Mammary epithelial cell (primary cell): ENCODE measurements around the gene PREP.

Experiments used
- CTCF ChIP-seq, 2 donors: IDR thresholded peaks in 1 of 2; conservative IDR thresholded peaks in 1 of 2; 2 replicates each; pipeline ENCODE4 v1.5.1; 2011 to 2012; ENCODE audit warnings: inconsistent platforms in 2 of 2, low read length in 2 of 2, mild to moderate bottlenecking in 2 of 2, control low read depth in 1 of 2, low read depth in 1 of 2; ENCODE audit not compliant: insufficient read depth in 1 of 2; ENCODE audit errors: extremely low read depth in 1 of 2
- EZH2 ChIP-seq: IDR thresholded peaks from 2 replicates; pipeline ENCODE4 v1.6.1; 2012; ENCODE audit warnings: low read length, inconsistent platforms, borderline replicate concordance

- no peak for TF ChIP-seq CTCF (conservative IDR thresholded peaks at IDR 0.05 in 1 of 2, IDR thresholded peaks at IDR 0.05 in 1 of 2; ENCODE audit: extremely low read depth in 1 of 2, insufficient read depth in 1 of 2, low read depth in 1 of 2, low read length in 2 of 2)
- TF ChIP-seq EZH2, result no peak
These were observed 130.1 kb downstream of the PREP start for GRCh38 chr6:105272786-105273185.
